HG03558 (cell line): ENCODE measurements around the gene DNPH1.

Source experiments
- ATAC-seq: cut with Tn5 transposase; IDR thresholded peaks from one replicate; pipeline ENCODE4 v1.9.1; 2021; ENCODE audit warnings: moderate number of reproducible peaks; ENCODE audit not compliant: unreplicated experiment; ENCODE audit errors: extremely low read depth

The DNPH1 gene

GRCh38 chr6:43219814-43220213 is 9.5 kb downstream of the DNPH1 start:
- ATAC-seq: no peak

- no peak for ATAC-seq
These were observed 10.2 kb downstream of the DNPH1 start for GRCh38 chr6:43219119-43219518.

GRCh38 chr6:43217351-43217750 is 11.9 kb downstream of the DNPH1 start:
- no peak for ATAC-seq

- ATAC-seq: no peak
These were observed 13.1 kb downstream of the DNPH1 start for GRCh38 chr6:43216200-43216599.

GRCh38 chr6:43215066-43215465 is 14.2 kb downstream of the DNPH1 start:
- no peak for ATAC-seq

GRCh38 chr6:43213431-43213830 is 15.8 kb downstream of the DNPH1 start:
- ATAC-seq: no peak

GRCh38 chr6:43211955-43212354 is 17.3 kb downstream of the DNPH1 start:
- ATAC-seq: no peak

- no peak for ATAC-seq
These were observed 22.0 kb downstream of the DNPH1 start for GRCh38 chr6:43207286-43207685.

- no peak for ATAC-seq
These were observed 23.4 kb downstream of the DNPH1 start for GRCh38 chr6:43205849-43206248.

- no peak for ATAC-seq
These were observed 24.8 kb downstream of the DNPH1 start for GRCh38 chr6:43204271-43205105.

- ATAC-seq: no peak
These were observed 25.6 kb downstream of the DNPH1 start for GRCh38 chr6:43203718-43204095.

- no peak for ATAC-seq
These were observed 26.1 kb downstream of the DNPH1 start for GRCh38 chr6:43203029-43203717.

- no peak for ATAC-seq
These were observed 26.8 kb downstream of the DNPH1 start for GRCh38 chr6:43202451-43202850.

GRCh38 chr6:43200541-43200940 is 28.7 kb downstream of the DNPH1 start:
- ATAC-seq: no peak

GRCh38 chr6:43199912-43200311 is 29.4 kb downstream of the DNPH1 start:
- ATAC-seq: no peak

- ATAC-seq: no peak
These were observed 32.9 kb downstream of the DNPH1 start for GRCh38 chr6:43196337-43196736.

GRCh38 chr6:43193929-43194328 is 35.4 kb downstream of the DNPH1 start:
- ATAC-seq: no peak

GRCh38 chr6:43192911-43193310 is 36.4 kb downstream of the DNPH1 start:
- ATAC-seq: no peak

- no peak for ATAC-seq
These were observed 39.4 kb downstream of the DNPH1 start for GRCh38 chr6:43189776-43190304.

GRCh38 chr6:43188426-43188825 is 40.9 kb downstream of the DNPH1 start:
- ATAC-seq: no peak

GRCh38 chr6:43187821-43188220 is 41.5 kb downstream of the DNPH1 start:
- ATAC-seq: no peak
